K562 (cell line): ENCODE measurements around the gene PHAX. TPM values are rescaled to one million over a fixed set of nuclear protein-coding genes. Genes with fewer than 3 reads are reported as not detected.

Source experiments
- ATAC-seq: fragments of 200-7000 bp; cut with Tn5 transposase; 3 replicates; pipeline ENCODE4 v1.9.1; 2020; ENCODE audit warnings: moderate library complexity
- BruUV-seq: library from RNA; stranded (reverse); fragments of 400-500 nt; replicated peaks from 2 replicates; lab custom pipeline; 2021; lab: Mats Ljungman, UMichigan
- CTCF ChIA-PET: fragments of 300-600 bp; formaldehyde crosslinking; extraction: SDS; loops from one replicate; lab custom pipeline; 2021; ENCODE audit warnings: low intra/inter-chr PET ratio; lab: Yijun Ruan, JAX
- POLR2A ChIA-PET: fragments of 300-600, 350-650 bp; sonication (Branson Sonifier 250); formaldehyde crosslinking; extraction: SDS; loops from one replicate; lab custom pipeline; 2021; ENCODE audit warnings: antibody characterized with exemption, inconsistent platforms; lab: Yijun Ruan, JAX
- DNase-seq, 4 experiments: peaks; one replicate each; pipeline versions ENCODE4 v3.0.0 to v3.0.0-alpha.2; 2011 to 2018; ENCODE audit warnings: low spot score in 3 of 4, mixed read lengths in 3 of 4; ENCODE audit errors: extremely low read depth in 1 of 4
- FAIRE-seq: peaks from 2 replicates; lab custom pipeline; 2011; peaks lifted over from hg19 to GRCh38; lab: Jason Lieb, UNC
- H2AFZ ChIP-seq: 2 replicates; pipeline ENCODE4 v1.6.0; 2011; ENCODE audit warnings: low read depth, low read length, control low read depth, inconsistent platforms
- H3K27ac ChIP-seq: fragments of 200-600 bp; 3 replicates; pipeline ENCODE4 v1.8.0; 2011; ENCODE audit warnings: low read depth, mild to moderate bottlenecking, control low read depth, inconsistent platforms, low read length, moderate library complexity, mixed read lengths; ENCODE audit errors: extremely low read depth
- H3K27me3 ChIP-seq, 2 experiments: fragments of 300-600 bp in 1 of 2; 2 replicates in 1 of 2; 3 replicates in 1 of 2; pipeline versions ENCODE4 v1.6.0 to v1.8.0; 2011; ENCODE audit warnings: inconsistent platforms in 2 of 2, low read length in 2 of 2, mild to moderate bottlenecking in 1 of 2, mixed read lengths in 1 of 2, moderate library complexity in 1 of 2; ENCODE audit not compliant: control insufficient read depth in 2 of 2, insufficient read depth in 2 of 2
- H3K36me3 ChIP-seq: fragments of 300-600 bp; 3 replicates; pipeline ENCODE4 v1.8.0; 2011; ENCODE audit warnings: mild to moderate bottlenecking, low read length, inconsistent platforms; ENCODE audit not compliant: control insufficient read depth, insufficient read depth
- H3K4me1 ChIP-seq, 2 experiments: fragments of 200-600 bp in 1 of 2; replicated peaks in 1 of 2; 2 replicates in 1 of 2; 3 replicates in 1 of 2; pipeline versions ENCODE4 v1.5.1 to v1.8.0; 2011; ENCODE audit warnings: inconsistent platforms in 2 of 2, low read length in 2 of 2, mild to moderate bottlenecking in 1 of 2, mixed read lengths in 1 of 2, moderate library complexity in 1 of 2; ENCODE audit not compliant: control insufficient read depth in 2 of 2, insufficient read depth in 2 of 2
- H3K4me2 ChIP-seq: 2 replicates; pipeline ENCODE4 v1.6.1; 2011; ENCODE audit warnings: low read length, control low read depth, inconsistent platforms, mixed read lengths; ENCODE audit not compliant: insufficient read depth
- H3K4me3 ChIP-seq: fragments of 200-600 bp; sonication (generic), shearing (Covaris generic); 2 replicates; pipeline ENCODE4 v1.5.1; 2016; ENCODE audit warnings: control low read depth, inconsistent platforms
- H3K79me2 ChIP-seq: fragments of 200-600 bp; 3 replicates; pipeline ENCODE4 v1.8.0; 2011; ENCODE audit warnings: low read length, inconsistent platforms; ENCODE audit not compliant: control insufficient read depth, insufficient read depth
- H3K9ac ChIP-seq, 2 experiments: 2 replicates each; pipeline versions ENCODE4 v1.6.0 to v1.6.1; 2011; ENCODE audit warnings: low read depth in 2 of 2, low read length in 2 of 2, control low read depth in 1 of 2, inconsistent platforms in 1 of 2, mild to moderate bottlenecking in 1 of 2, mixed read lengths in 1 of 2; ENCODE audit not compliant: insufficient read depth in 1 of 2
- H3K9me1 ChIP-seq: one replicate; pipeline ENCODE4 v1.6.0; 2011; ENCODE audit warnings: inconsistent platforms, mild to moderate bottlenecking, low read length, moderate library complexity; ENCODE audit not compliant: control insufficient read depth, insufficient read depth
- H3K9me3 ChIP-seq: replicated peaks from 2 replicates; pipeline ENCODE4 v1.5.1; 2011; ENCODE audit warnings: low read depth, low read length, inconsistent platforms; ENCODE audit not compliant: control insufficient read depth, insufficient read depth
- H4K20me1 ChIP-seq: replicated peaks from 2 replicates; pipeline ENCODE4 v1.6.1; 2011; ENCODE audit warnings: low read length, inconsistent platforms, mixed read lengths; ENCODE audit not compliant: control insufficient read depth, insufficient read depth
- ARID3B ChIP-seq: fragments of 250-450 bp; sonication (Bioruptor Pico); IDR thresholded peaks from 2 replicates; pipeline ENCODE4 v1.4.0; 2020; ENCODE audit warnings: borderline replicate concordance
- CEBPG ChIP-seq, 3 experiments: fragments of 200-800 bp in 1 of 3; sonication (Bioruptor generic) in 1 of 3; sonication (generic) in 1 of 3; formaldehyde crosslinking in 1 of 3; IDR thresholded peaks in 2 of 3; conservative IDR thresholded peaks in 1 of 3; 2 replicates each; pipeline versions ENCODE4 v1.6.1 to v1.8.0; 2016 to 2022; ENCODE audit warnings: missing compliant biosample characterization in 2 of 3, missing genetic modification characterization in 2 of 3, mild to moderate bottlenecking in 1 of 3, missing genetic modification reagents in 1 of 3
- E2F6 ChIP-seq, 2 experiments: IDR thresholded peaks; 2 replicates each; pipeline ENCODE4 v1.6.1; 2011; ENCODE audit warnings: borderline replicate concordance in 1 of 2, control low read depth in 1 of 2, low read depth in 1 of 2, low read length in 1 of 2, mild to moderate bottlenecking in 1 of 2, mixed read lengths in 1 of 2, moderate library complexity in 1 of 2; ENCODE audit not compliant: insufficient read depth in 1 of 2, insufficient read length in 1 of 2, poor library complexity in 1 of 2, severe bottlenecking in 1 of 2; ENCODE audit errors: extremely low read depth in 1 of 2
- FOSL1 ChIP-seq: fragments of 200-800 bp; sonication (Bioruptor generic); conservative IDR thresholded peaks from 2 replicates; pipeline ENCODE4 v1.6.1; 2016; ENCODE audit warnings: missing genetic modification characterization, missing compliant biosample characterization
- HMG20B ChIP-seq: fragments of 250-450 bp; sonication (Bioruptor Pico); IDR thresholded peaks from 2 replicates; pipeline ENCODE4 v1.5.0; 2021; ENCODE audit warnings: mild to moderate bottlenecking
- JUND ChIP-seq, 2 experiments: IDR thresholded peaks; 2 replicates in 1 of 2; 3 replicates in 1 of 2; pipeline ENCODE4 v1.6.1; 2011; ENCODE audit warnings: borderline replicate concordance in 2 of 2, low read depth in 2 of 2, low read length in 2 of 2, improper control_type of control experiment in 1 of 2, missing biosample characterization in 1 of 2, missing genetic modification characterization in 1 of 2, missing genetic modification reagents in 1 of 2
- PATZ1 ChIP-seq: fragments of 250-450 bp; sonication (Bioruptor Pico); IDR thresholded peaks from 2 replicates; pipeline ENCODE4 v1.5.0; 2020; ENCODE audit warnings: mild to moderate bottlenecking, borderline replicate concordance
- PTTG1 ChIP-seq: fragments of 450-650 bp; IDR thresholded peaks from 2 replicates; pipeline ENCODE4 v1.6.1; 2016; ENCODE audit warnings: low read depth, mild to moderate bottlenecking, missing genetic modification characterization, missing compliant biosample characterization
- WHSC1 ChIP-seq: IDR thresholded peaks from one replicate; pipeline ENCODE4 v1.6.1; 2012; ENCODE audit warnings: low read length, control low read depth, inconsistent platforms
- ZKSCAN8 ChIP-seq: fragments of 200-800 bp; sonication (Bioruptor generic); IDR thresholded peaks from 2 replicates; pipeline ENCODE4 v1.6.1; 2016; ENCODE audit warnings: missing genetic modification characterization, missing compliant biosample characterization
- ZNF384 ChIP-seq: IDR thresholded peaks from 2 replicates; pipeline ENCODE4 v1.6.1; 2012; ENCODE audit warnings: low read depth, low read length, improper control_type of control experiment
- ZNF764 ChIP-seq: fragments of 250-450 bp; sonication (Bioruptor Pico); IDR thresholded peaks from 2 replicates; pipeline ENCODE4 v1.4.0; 2020; ENCODE audit warnings: low read depth, mild to moderate bottlenecking, moderate library complexity
- WGBS: fragments of 100-300 bp; shearing (Covaris generic); methylation state at CpG from one replicate; pipeline ENCODE4 v1.1.6; 2016; ENCODE audit warnings: low coverage, mixed read lengths; ENCODE audit not compliant: insufficient coverage; ENCODE audit errors: missing lambda C conversion rate; 5-methylcytosine and 5-hydroxymethylcytosine counted together
- in situ Hi-C: fragments of 300-500 bp; cut with MboI; formaldehyde crosslinking; loops from 4 replicates; pipeline ENCODE4 v1.15.0; 2018; ENCODE audit warnings: inconsistent platforms, mixed read lengths
- intact Hi-C: fragments of 100-400 bp; cut with micrococcal nuclease; formaldehyde crosslinking; loops from 2 replicates; pipeline ENCODE4 v1.14.2; 2022
- polyA plus RNA-seq, 8 experiments: library from polyadenylated mRNA; depleted of rRNA in 4 of 8; stranded (reverse) in 5 of 8; unstranded in 3 of 8; fragments of >200 nt; fragmentation: Nextera tagmentation in 2 of 8; fragmentation: Illumina TruSeq in 1 of 8; extraction: Ambion mirVana in 2 of 8; extraction: Trizol in 1 of 8; gene quantifications; 2 replicates each; pipeline versions ENCODE4 v1.2.1 to v1.2.3, GENCODE V29; 2011 to 2014; ENCODE audit warnings: inconsistent platforms in 1 of 8, missing spikeins in 1 of 8
- total RNA-seq, 7 experiments: library from RNA; depleted of rRNA in 6 of 7; stranded (reverse); fragments of >200 nt in 6 of 7; fragmentation: Illumina TruSeq in 2 of 7; extraction: Trizol in 2 of 7; gene quantifications; 2 replicates each; pipeline versions ENCODE4 v1.2.1 to v1.2.3, GENCODE V29; 2011 to 2021; ENCODE audit warnings: low replicate concordance in 1 of 7

The PHAX gene
- total and polyA plus RNA-seq, 9 of the 15 experiments (the other 6 are each of a cell fraction or from before 2014, with no cell fraction given), result 20.2 to 59.8 (median 43.5) TPM

- TF ChIP-seq ZKSCAN8 (no peak), ZNF384 (no peak), PTTG1 (tag) (no peak), E2F6 (IDR thresholded peaks at IDR 0.05; ENCODE audit: borderline replicate concordance in 1 of 2, extremely low read depth in 1 of 2, insufficient read depth in 1 of 2, insufficient read length in 1 of 2, low read depth in 1 of 2, low read length in 1 of 2, poor library complexity in 1 of 2, severe bottlenecking in 1 of 2) (no peak)
These were observed 19.0 kb downstream of the PHAX start (continued) for GRCh38 chr5:126619781-126620180.

- no peak overlapping the region for H3K4me2 ChIP-seq
- no peaks in the 10 kb centered on the region for H3K9me3 ChIP-seq
- 31% methylated on average over 4 of the region's 4 CpGs for WGBS
- no peaks in the 10 kb centered on the region for H3K79me2 ChIP-seq
- no peaks in the 10 kb centered on the region for H4K20me1 ChIP-seq
- H2AFZ ChIP-seq, result no peak overlapping the region
- H3K27me3 ChIP-seq, result no peaks in the 10 kb centered on the region
- ATAC-seq (no peak), DNase-seq (peak in 1 of 4 experiments; percentile 38), FAIRE-seq (peak; percentile 40)
- no peak overlapping the region for H3K9ac ChIP-seq
- in situ Hi-C loops, result no loop called here
- H3K27ac ChIP-seq, result 0 out of 3 replicates have a peak overlapping the region, but pooled peaks have one; percentile 15
- intact Hi-C loops, result no loop called here
- no TSS peak for BruUV-seq
- no peaks in the 10 kb centered on the region for H3K9me1 ChIP-seq
- CTCF ChIA-PET, result no interaction called here
- peaks cover 48% of the 10 kb centered on the region for H3K36me3 ChIP-seq
- no peaks in the 10 kb centered on the region; a peak in 1 of 5 replicates for H3K4me1 ChIP-seq
- POLR2A ChIA-PET, result interaction anchor here (1.3 kb wide), 1 partner anchor 10 kb away, joined by 6 read pairs; no protein-coding TSS in a partner anchor
- H3K4me3 ChIP-seq, result no peak overlapping the region
- TF ChIP-seq FOSL1 (peak; percentile 86), HMG20B (CRISPR knock-in tag) (no peak), JUND (IDR thresholded peaks at IDR 0.05; ENCODE audit: borderline replicate concordance, low read depth, low read length) (peak; percentile 61; the same call in 1 of the 2 replicates), JUND (tag; IDR thresholded peaks at IDR 0.05; ENCODE audit: borderline replicate concordance, low read depth, low read length) (no peak; the same call in 1 of the 3 replicates), CEBPG (CRISPR knock-in tag; IDR thresholded peaks at IDR 0.05) (no peak), CEBPG (tag; conservative IDR thresholded peaks at IDR 0.05 in 1 of 2, IDR thresholded peaks at IDR 0.05 in 1 of 2) (0 out of 4 replicates have a peak, but pooled peaks of 1 of the 2 experiments have one; percentile 19), ARID3B (no peak), WHSC1 (no peak), ZNF764 (CRISPR knock-in tag) (no peak), PATZ1 (CRISPR knock-in tag) (no peak)
These were observed 23.8 kb downstream of the PHAX start for GRCh38 chr5:126624534-126624933.
